Neutrophil (primary cell): Measurements from ENCODE around the gene IL19.

Source experiments
- H3K27ac ChIP-seq: fragments of 200-600 bp; sonication (generic); 2 replicates; pipeline ENCODE4 v1.5.1; 2016; ENCODE audit warnings: mild to moderate bottlenecking, moderate library complexity
- H3K27me3 ChIP-seq: fragments of 200-600 bp; sonication (generic); 2 replicates; pipeline ENCODE4 v1.6.0; 2016; ENCODE audit warnings: mild to moderate bottlenecking
- H3K36me3 ChIP-seq: fragments of 200-600 bp; sonication (generic); 2 replicates; pipeline ENCODE4 v1.5.1; 2017
- H3K4me1 ChIP-seq, 2 experiments: fragments of 200-600 bp in 1 of 2; sonication (generic) in 1 of 2; 1 replicate in 1 of 2; 2 replicates in 1 of 2; pipeline versions ENCODE4 v1.5.1 to v1.6.1; 2013 to 2016; ENCODE audit warnings: low read depth in 1 of 2, low read length in 1 of 2, mild to moderate bottlenecking in 1 of 2, moderate library complexity in 1 of 2; ENCODE audit not compliant: control insufficient read depth in 1 of 2, insufficient read depth in 1 of 2
- H3K4me3 ChIP-seq, 2 experiments: fragments of 200-600 bp in 1 of 2; sonication (generic) in 1 of 2; 1 replicate in 1 of 2; 2 replicates in 1 of 2; pipeline ENCODE4 v1.5.1; 2013 to 2016; ENCODE audit warnings: low read depth in 1 of 2, low read length in 1 of 2, mild to moderate bottlenecking in 1 of 2, moderate library complexity in 1 of 2
- H3K9me3 ChIP-seq: fragments of 200-600 bp; sonication (generic); 2 replicates; pipeline ENCODE4 v1.5.1; 2016
- TF ChIP-seq, protein P1 (sequence below): fragments of 200-600 bp; sonication (generic); IDR thresholded peaks from 2 replicates; pipeline ENCODE4 v1.5.1; 2016; ENCODE audit warnings: antibody characterized with exemption

IL19 gene

DNA sequence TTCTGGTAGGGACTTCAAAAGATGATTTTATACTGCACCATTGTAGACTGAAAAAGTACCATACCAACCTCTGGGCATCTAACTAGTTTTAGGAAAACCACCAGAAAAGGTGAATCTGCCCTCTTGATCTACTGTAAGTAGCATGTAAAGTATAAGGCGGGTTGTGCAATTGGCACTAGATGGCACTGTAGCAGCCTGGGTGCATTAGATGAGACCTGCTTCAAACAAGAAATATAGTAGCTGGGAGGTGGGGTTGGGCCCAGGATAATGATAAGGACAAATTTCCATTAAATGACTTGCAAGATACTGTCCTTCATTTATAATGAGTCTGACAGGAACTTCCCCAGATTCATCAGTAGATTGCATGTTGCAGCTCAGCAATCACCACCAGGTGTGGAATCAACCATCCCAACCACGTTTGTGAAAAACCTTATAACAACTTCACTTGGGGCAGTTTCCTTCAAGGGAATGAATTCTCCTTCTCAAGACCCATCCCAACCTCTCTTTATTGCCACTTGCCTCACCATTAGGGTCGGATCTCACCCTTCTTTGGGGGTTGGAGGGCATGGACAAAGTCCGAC is 39.0 kb downstream of the IL19 start:
- Histone ChIP-seq H3K4me3 (no peak overlapping the region), H3K9me3 (no peaks in the 10 kb centered on the region), H3K4me1 (no peaks in the 10 kb centered on the region), H3K36me3 (no peaks in the 10 kb centered on the region), H3K27ac (no peak overlapping the region), H3K27me3 (no peaks in the 10 kb centered on the region)
- TF ChIP-seq, protein P1, sequence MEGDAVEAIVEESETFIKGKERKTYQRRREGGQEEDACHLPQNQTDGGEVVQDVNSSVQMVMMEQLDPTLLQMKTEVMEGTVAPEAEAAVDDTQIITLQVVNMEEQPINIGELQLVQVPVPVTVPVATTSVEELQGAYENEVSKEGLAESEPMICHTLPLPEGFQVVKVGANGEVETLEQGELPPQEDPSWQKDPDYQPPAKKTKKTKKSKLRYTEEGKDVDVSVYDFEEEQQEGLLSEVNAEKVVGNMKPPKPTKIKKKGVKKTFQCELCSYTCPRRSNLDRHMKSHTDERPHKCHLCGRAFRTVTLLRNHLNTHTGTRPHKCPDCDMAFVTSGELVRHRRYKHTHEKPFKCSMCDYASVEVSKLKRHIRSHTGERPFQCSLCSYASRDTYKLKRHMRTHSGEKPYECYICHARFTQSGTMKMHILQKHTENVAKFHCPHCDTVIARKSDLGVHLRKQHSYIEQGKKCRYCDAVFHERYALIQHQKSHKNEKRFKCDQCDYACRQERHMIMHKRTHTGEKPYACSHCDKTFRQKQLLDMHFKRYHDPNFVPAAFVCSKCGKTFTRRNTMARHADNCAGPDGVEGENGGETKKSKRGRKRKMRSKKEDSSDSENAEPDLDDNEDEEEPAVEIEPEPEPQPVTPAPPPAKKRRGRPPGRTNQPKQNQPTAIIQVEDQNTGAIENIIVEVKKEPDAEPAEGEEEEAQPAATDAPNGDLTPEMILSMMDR, result no peak

DNA sequence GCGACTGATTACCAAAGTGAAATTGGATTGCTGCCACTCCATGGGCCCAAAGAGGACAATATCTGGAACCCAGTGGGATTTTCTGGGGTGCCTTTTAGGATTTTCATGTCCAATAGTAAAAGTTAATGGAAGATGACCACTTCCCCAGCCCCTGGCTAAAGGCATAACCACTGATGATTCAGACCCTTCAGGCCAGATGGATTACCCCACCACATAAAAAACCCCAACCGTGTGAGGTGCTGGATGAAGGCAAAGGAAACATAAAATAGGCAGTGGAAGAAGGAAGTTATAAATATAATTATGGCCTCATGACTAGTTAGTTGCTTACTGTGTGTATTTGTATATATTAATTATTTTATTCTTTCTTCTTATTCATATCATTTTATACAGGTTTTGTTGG is 41.9 kb downstream of the IL19 start:
- Histone ChIP-seq H3K36me3 (no peaks in the 10 kb centered on the region), H3K27ac (no peak overlapping the region), H3K4me1 (no peaks in the 10 kb centered on the region), H3K9me3 (no peaks in the 10 kb centered on the region), H3K4me3 (no peak overlapping the region), H3K27me3 (no peaks in the 10 kb centered on the region)
- TF ChIP-seq, protein P1, result no peak

DNA sequence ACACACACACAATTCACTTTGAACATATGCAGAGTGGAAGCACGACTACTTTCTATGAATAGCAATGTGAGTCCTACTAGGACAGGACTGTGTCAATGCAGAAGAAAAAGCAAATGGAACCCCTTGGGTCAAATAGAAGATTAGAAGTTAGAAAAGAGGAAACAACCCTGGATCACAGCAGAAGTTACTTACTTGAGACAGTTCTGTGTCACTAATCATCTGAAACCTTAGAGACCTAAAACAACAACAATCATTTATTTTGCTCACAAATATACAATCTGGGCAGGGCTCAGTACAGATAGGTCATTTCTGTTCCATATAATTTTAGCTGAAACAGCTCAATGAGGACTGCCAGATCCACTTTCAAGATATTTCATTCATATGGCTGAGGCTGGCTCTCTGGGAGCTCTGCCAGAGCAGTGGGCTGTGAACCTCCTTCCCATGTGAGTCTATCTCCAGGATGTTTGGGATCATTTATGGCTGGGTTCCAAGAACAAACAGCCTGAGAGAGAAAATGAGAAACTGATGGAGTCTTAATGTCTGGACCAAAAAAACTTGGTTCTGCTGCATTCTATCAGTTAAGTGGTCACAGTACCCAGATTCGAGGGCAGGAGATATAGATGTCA is 44.3 kb downstream of the IL19 start:
- H3K27me3 ChIP-seq, result no peaks in the 10 kb centered on the region
- H3K4me1 ChIP-seq, result no peaks in the 10 kb centered on the region
- H3K36me3 ChIP-seq, result no peaks in the 10 kb centered on the region
- H3K9me3 ChIP-seq, result no peaks in the 10 kb centered on the region
- TF ChIP-seq, protein P1, result no peak
- no peak overlapping the region for H3K4me3 ChIP-seq
- no peak overlapping the region for H3K27ac ChIP-seq

DNA sequence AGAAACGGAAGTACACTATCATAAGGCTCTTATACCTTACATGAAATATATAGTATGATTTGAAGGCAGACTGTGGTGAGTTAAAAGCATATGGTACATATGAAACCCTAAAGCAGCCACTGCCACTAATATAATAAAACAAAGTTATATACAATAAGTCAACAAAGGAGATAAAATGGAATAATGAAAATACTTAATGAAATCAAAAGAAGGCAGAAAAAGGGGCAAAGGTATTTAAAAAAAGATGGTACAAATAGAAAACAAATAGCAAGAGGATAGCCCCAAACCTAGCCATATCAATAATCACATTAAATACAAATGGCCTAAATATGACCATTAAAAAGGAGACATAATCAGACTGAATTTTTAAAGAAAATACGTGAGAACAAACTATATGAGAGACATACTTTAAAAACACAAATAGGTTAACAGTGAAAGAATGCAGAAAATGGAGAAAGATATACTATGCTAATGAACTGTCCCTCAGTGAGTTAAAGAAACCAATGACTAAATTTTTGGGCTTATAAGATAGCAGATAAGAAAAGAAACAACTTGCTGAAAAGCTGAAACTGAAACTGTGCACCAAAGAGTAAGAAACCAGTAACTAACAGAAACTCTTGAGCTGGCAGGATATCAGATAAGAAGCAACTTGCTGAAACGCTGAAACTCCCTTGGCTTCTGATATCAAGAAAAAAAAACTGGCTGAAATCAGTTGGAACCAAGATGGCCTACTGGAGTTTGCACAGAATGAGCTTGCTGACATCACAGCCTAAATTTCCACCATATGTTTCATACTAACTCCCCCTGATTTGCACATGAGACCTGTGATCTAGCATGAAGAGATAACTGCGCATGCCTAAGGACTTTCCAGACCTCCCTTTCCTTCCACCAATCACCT is 46.1 kb downstream of the IL19 start:
- TF ChIP-seq, protein P1, result no peak
- Histone ChIP-seq H3K4me3 (no peak overlapping the region), H3K4me1 (no peaks in the 10 kb centered on the region), H3K36me3 (no peaks in the 10 kb centered on the region), H3K9me3 (no peaks in the 10 kb centered on the region), H3K27ac (no peak overlapping the region), H3K27me3 (no peaks in the 10 kb centered on the region)

DNA sequence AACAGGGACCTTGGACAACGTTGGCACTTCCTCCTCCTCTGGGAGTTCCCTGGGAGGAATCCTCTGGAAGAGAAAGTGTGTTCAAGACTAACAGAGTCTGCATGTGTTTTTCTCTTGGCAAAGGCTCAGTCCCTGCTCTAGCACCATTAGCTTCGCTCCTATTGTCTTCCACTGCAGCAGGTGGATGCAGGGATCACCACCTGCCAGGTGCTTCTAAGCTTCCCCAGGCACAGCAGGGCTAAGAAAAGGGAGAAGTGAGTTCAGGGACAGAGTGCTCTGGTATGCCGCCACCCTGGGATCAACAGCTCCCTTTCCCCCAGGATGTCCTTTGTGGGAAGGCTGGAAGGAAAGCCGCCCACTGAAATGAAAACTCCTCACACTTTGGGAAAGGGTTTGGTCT is 50.9 kb downstream of the IL19 start:
- Histone ChIP-seq H3K27ac (no peak overlapping the region), H3K4me3 (no peak overlapping the region), H3K4me1 (peaks cover 0 to 4% of the 10 kb centered on the region in 2 experiments), H3K27me3 (no peaks in the 10 kb centered on the region), H3K36me3 (no peaks in the 10 kb centered on the region), H3K9me3 (no peaks in the 10 kb centered on the region)
- TF ChIP-seq, protein P1, result no peak
